IMR-90 (cell line): ENCODE results near the gene FN1. TPM values are rescaled to one million over a fixed set of nuclear protein-coding genes. Genes with fewer than 3 reads are reported as not detected.

ENCODE experiments used
- ATAC-seq: fragments of 200-7000 bp; cut with Tn5 transposase; 2 replicates; pipeline ENCODE4 v1.9.1; 2020; ENCODE audit warnings: low read depth, mild to moderate bottlenecking, moderate library complexity
- BruUV-seq: library from RNA; stranded (reverse); fragments of 400-500 nt; replicated peaks from 2 replicates; lab custom pipeline; 2021; lab: Mats Ljungman, UMichigan
- CTCF ChIA-PET: fragments of 300-600 bp; formaldehyde crosslinking; extraction: SDS; loops from one replicate; lab custom pipeline; 2021; ENCODE audit warnings: antibody characterized with exemption; lab: Yijun Ruan, JAX
- POLR2A ChIA-PET: fragments of 300-600 bp; sonication (Branson Sonifier 250); formaldehyde crosslinking; loops from one replicate; lab custom pipeline; 2022; ENCODE audit warnings: antibody characterized with exemption; ENCODE audit not compliant: unreplicated experiment; lab: Charles Lee
- DNase-seq: peaks from one replicate; pipeline ENCODE4 v3.0.0; 2013
- H2AFZ ChIP-seq: replicated peaks from 2 replicates; pipeline ENCODE3; 2013; ENCODE audit warnings: low read length, mild to moderate bottlenecking; ENCODE audit not compliant: poor library complexity
- H2AK5ac ChIP-seq: 2 replicates; pipeline ENCODE4 v1.6.1; 2013; ENCODE audit warnings: low read depth, low read length, inconsistent platforms
- H2AK9ac ChIP-seq: replicated peaks from 2 replicates; pipeline ENCODE3; 2013; ENCODE audit warnings: mild to moderate bottlenecking, low read depth, low read length, moderate library complexity; ENCODE audit not compliant: poor library complexity
- H2BK120ac ChIP-seq: 2 replicates; pipeline ENCODE4 v1.6.1; 2013; ENCODE audit warnings: low read depth, low read length, inconsistent platforms
- H2BK15ac ChIP-seq: 3 replicates; pipeline ENCODE4 v1.6.1; 2013; ENCODE audit warnings: low read depth, low read length, inconsistent platforms
- H2BK20ac ChIP-seq: 2 replicates; pipeline ENCODE4 v1.6.1; 2013; ENCODE audit warnings: low read depth, mild to moderate bottlenecking, inconsistent platforms, low read length, moderate library complexity
- H2BK5ac ChIP-seq: 2 replicates; pipeline ENCODE4 v1.6.1; 2013; ENCODE audit warnings: mild to moderate bottlenecking, low read depth, low read length, inconsistent platforms; ENCODE audit not compliant: poor library complexity, severe bottlenecking
- H3K14ac ChIP-seq: replicated peaks from 2 replicates; pipeline ENCODE4 v1.6.1; 2013; ENCODE audit warnings: low read depth, low read length, inconsistent platforms
- H3K18ac ChIP-seq: 2 replicates; pipeline ENCODE4 v1.6.1; 2013; ENCODE audit warnings: low read depth, low read length, control low read depth
- H3K23ac ChIP-seq: 2 replicates; pipeline ENCODE4 v1.6.1; 2013; ENCODE audit warnings: low read depth, low read length, inconsistent platforms
- H3K27ac ChIP-seq: 2 replicates; pipeline ENCODE4 v1.5.1; 2013; ENCODE audit warnings: mild to moderate bottlenecking, control low read depth, low read length; ENCODE audit not compliant: insufficient read depth
- H3K27me3 ChIP-seq: 2 replicates; pipeline ENCODE4 v1.6.1; 2013; ENCODE audit warnings: low read length; ENCODE audit not compliant: control insufficient read depth, insufficient read depth
- H3K36me3 ChIP-seq: 2 replicates; pipeline ENCODE4 v1.6.1; 2013; ENCODE audit warnings: low read length, mixed read lengths; ENCODE audit not compliant: control insufficient read depth, insufficient read depth
- H3K4ac ChIP-seq: 2 replicates; pipeline ENCODE4 v1.6.1; 2013; ENCODE audit warnings: low read depth, low read length, inconsistent platforms
- H3K4me1 ChIP-seq: 2 replicates; pipeline ENCODE4 v1.6.1; 2013; ENCODE audit warnings: low read length, mixed read lengths; ENCODE audit not compliant: control insufficient read depth, insufficient read depth
- H3K4me2 ChIP-seq: 2 replicates; pipeline ENCODE4 v1.6.1; 2013; ENCODE audit warnings: low read depth, mild to moderate bottlenecking, control low read depth, low read length, moderate library complexity
- H3K4me3 ChIP-seq: 2 replicates; pipeline ENCODE4 v1.5.1; 2013; ENCODE audit warnings: low read depth, mild to moderate bottlenecking, control low read depth, low read length, moderate library complexity; ENCODE audit not compliant: insufficient read depth
- H3K56ac ChIP-seq: 2 replicates; pipeline ENCODE4 v1.6.1; 2013; ENCODE audit warnings: low read length, inconsistent platforms; ENCODE audit not compliant: insufficient read depth; ENCODE audit errors: extremely low read depth
- H3K79me1 ChIP-seq, 2 experiments: 2 replicates each; pipeline ENCODE4 v1.6.1; 2013; ENCODE audit warnings: low read length in 2 of 2, inconsistent platforms in 1 of 2, low read depth in 1 of 2
- H3K9ac ChIP-seq: 2 replicates; pipeline ENCODE4 v1.6.1; 2013; ENCODE audit warnings: low read depth, low read length, control low read depth
- H3K9me1 ChIP-seq: 2 replicates; pipeline ENCODE4 v1.6.1; 2013; ENCODE audit warnings: low read length, inconsistent platforms; ENCODE audit not compliant: insufficient read depth
- H3K9me3 ChIP-seq: 2 replicates; pipeline ENCODE4 v1.6.1; 2013; ENCODE audit warnings: low read length; ENCODE audit not compliant: control insufficient read depth, insufficient read depth
- H4K20me1 ChIP-seq: 2 replicates; pipeline ENCODE4 v1.6.1; 2013; ENCODE audit warnings: low read length, inconsistent platforms; ENCODE audit not compliant: insufficient read depth
- H4K5ac ChIP-seq: 2 replicates; pipeline ENCODE4 v1.6.1; 2013; ENCODE audit warnings: mild to moderate bottlenecking, low read depth, low read length, control low read depth
- H4K8ac ChIP-seq, 2 experiments: 2 replicates each; pipeline ENCODE4 v1.6.1; 2013; ENCODE audit warnings: low read depth in 2 of 2, low read length in 2 of 2, control low read depth in 1 of 2, inconsistent platforms in 1 of 2
- H4K91ac ChIP-seq: 2 replicates; pipeline ENCODE4 v1.6.1; 2013; ENCODE audit warnings: low read depth, low read length, inconsistent platforms; ENCODE audit not compliant: insufficient read depth
- BHLHE40 ChIP-seq: fragments of 150-350 bp; IDR thresholded peaks from 2 replicates; pipeline ENCODE4 v1.6.1; 2016; ENCODE audit warnings: mild to moderate bottlenecking, low read depth, low read length
- CEBPB ChIP-seq: IDR thresholded peaks from 2 replicates; pipeline ENCODE4 v1.6.1; 2012; ENCODE audit warnings: low read depth, low read length, improper control_type of control experiment
- CHD1 ChIP-seq: IDR thresholded peaks from 2 replicates; pipeline ENCODE4 v1.6.1; 2012; ENCODE audit warnings: low read depth, low read length, improper control_type of control experiment
- FOS ChIP-seq: fragments of 150-350 bp; IDR thresholded peaks from 2 replicates; pipeline ENCODE4 v1.6.1; 2016; ENCODE audit warnings: low read depth, low read length
- MAFK ChIP-seq: IDR thresholded peaks from 2 replicates; pipeline ENCODE4 v1.6.1; 2012; ENCODE audit warnings: low read depth, low read length, improper control_type of control experiment
- MAZ ChIP-seq: IDR thresholded peaks from 2 replicates; pipeline ENCODE4 v1.6.1; 2012; ENCODE audit warnings: low read depth, mild to moderate bottlenecking, low read length, improper control_type of control experiment, moderate library complexity, borderline replicate concordance
- MXI1 ChIP-seq: IDR thresholded peaks from 2 replicates; pipeline ENCODE4 v1.6.1; 2012; ENCODE audit warnings: low read depth, mild to moderate bottlenecking, low read length, moderate library complexity, borderline replicate concordance
- NFE2L2 ChIP-seq: fragments of 150-350 bp; IDR thresholded peaks from 2 replicates; pipeline ENCODE4 v1.6.1; 2016; ENCODE audit warnings: low read depth, mild to moderate bottlenecking, low read length
- POLR2A ChIP-seq: IDR thresholded peaks from 2 replicates; pipeline ENCODE4 v1.6.1; 2012; ENCODE audit warnings: mild to moderate bottlenecking, low read depth, low read length
- RAD21 ChIP-seq: IDR thresholded peaks from 2 replicates; pipeline ENCODE4 v1.6.1; 2012; ENCODE audit warnings: low read length, improper control_type of control experiment
- RCOR1 ChIP-seq: IDR thresholded peaks from 2 replicates; pipeline ENCODE4 v1.6.1; 2012; ENCODE audit warnings: mild to moderate bottlenecking, low read length, improper control_type of control experiment; ENCODE audit not compliant: insufficient replicate concordance
- RFX5 ChIP-seq: IDR thresholded peaks from 2 replicates; pipeline ENCODE4 v1.8.0; 2012; ENCODE audit warnings: low read depth, mild to moderate bottlenecking, low read length, moderate library complexity
- SMC3 ChIP-seq: fragments of 150-350 bp; IDR thresholded peaks from 2 replicates; pipeline ENCODE4 v1.6.1; 2016; ENCODE audit warnings: low read depth, mild to moderate bottlenecking, antibody characterized with exemption, low read length, moderate library complexity
- WGBS, 2 experiments: methylation state at CpG; one replicate each; pipeline versions ENCODE4 v1.1.5 to v1.1.7; 2013; ENCODE audit warnings: missing lambda C conversion rate in 2 of 2; ENCODE audit not compliant: insufficient read length in 1 of 2; ENCODE audit errors: extremely low coverage in 2 of 2; 5-methylcytosine and 5-hydroxymethylcytosine counted together
- dilution Hi-C: fragments of 300-500 bp; cut with HindIII; formaldehyde crosslinking; loops from one replicate; pipeline ENCODE4 v1.14.3; 2018; ENCODE audit warnings: low sequenced_read_pairs; ENCODE audit not compliant: unreplicated experiment
- in situ Hi-C: fragments of 300-500 bp; cut with MboI; formaldehyde crosslinking; loops from 3 replicates; pipeline ENCODE4 v1.14.3; 2019; ENCODE audit warnings: low sequenced_read_pairs, inconsistent platforms, mixed read lengths
- intact Hi-C: fragments of 100-400 bp; cut with micrococcal nuclease; formaldehyde crosslinking; loops from 2 replicates; pipeline ENCODE4 v1.10.0; 2022
- polyA plus RNA-seq, 3 experiments: library from polyadenylated mRNA; depleted of rRNA; stranded (reverse); fragments of >200 nt; gene quantifications; 2 replicates each; pipeline ENCODE4 v1.2.3, GENCODE V29; 2012; ENCODE audit warnings: low replicate concordance in 1 of 3
- total RNA-seq: library from RNA; depleted of rRNA; stranded (reverse); fragments of >200 nt; gene quantifications from 2 replicates; pipeline ENCODE4 v1.2.3, GENCODE V29; 2012
- TF ChIP-seq, protein P1 (sequence below): fragments of 150-350 bp; IDR thresholded peaks from 2 replicates; pipeline ENCODE4 v1.6.1; 2016; ENCODE audit warnings: low read depth, mild to moderate bottlenecking, low read length, moderate library complexity, borderline replicate concordance
- TF ChIP-seq, protein P2 (sequence below): fragments of 150-350 bp; IDR thresholded peaks from 2 replicates; pipeline ENCODE4 v1.6.1; 2017; ENCODE audit warnings: mild to moderate bottlenecking, antibody characterized with exemption, low read length, low read depth

The FN1 gene
- total and polyA plus RNA-seq, 2 of the 4 experiments (the other 2 are of a cell fraction), result 8,243 to 13,004 TPM

DNA sequence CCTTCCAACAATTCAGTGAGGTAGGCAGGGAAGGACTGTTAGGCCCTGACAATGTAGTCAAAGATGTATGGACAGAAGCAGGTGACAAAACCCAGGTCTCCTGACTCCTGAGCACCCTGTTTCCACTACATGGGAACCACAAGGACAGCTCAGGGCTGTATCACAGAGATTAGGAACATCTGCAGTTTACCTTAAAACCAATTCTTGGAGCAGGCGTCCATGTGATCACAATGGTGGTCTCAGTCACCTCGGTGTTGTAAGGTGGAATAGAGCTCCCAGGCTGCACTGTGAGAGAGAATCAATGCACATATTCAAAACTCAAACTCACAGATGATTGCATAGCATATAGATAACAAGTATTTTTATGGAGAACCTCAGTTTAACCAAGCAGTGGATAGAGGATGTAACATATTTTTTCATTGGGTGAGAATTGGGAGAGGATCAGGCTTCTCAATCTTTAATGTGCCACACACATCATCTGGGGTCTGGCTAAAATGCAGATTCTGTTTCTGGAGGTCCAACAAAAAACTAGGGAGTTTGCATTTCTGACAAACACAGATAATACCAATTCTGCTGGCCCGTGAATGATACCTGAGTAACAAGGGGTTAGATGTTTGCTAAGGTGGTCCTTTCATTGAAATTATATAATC is 36.7 kb downstream of the FN1 start:
- peaks cover 26 to 52% of the 10 kb centered on the region in 2 experiments for H3K79me1 ChIP-seq
- peak overlapping the region; percentile 8; the same call in 1 of the 2 replicates for H3K4ac ChIP-seq
- no peak overlapping the region for H2BK20ac ChIP-seq
- no peak overlapping the region for H3K4me2 ChIP-seq
- peak overlapping the region; percentile 22; the same call in 1 of the 2 replicates for H3K23ac ChIP-seq
- ATAC-seq (no peak), DNase-seq (no peak)
- intact Hi-C loops, result no loop called here
- in situ Hi-C loops, result no loop called here
- H3K9me3 ChIP-seq, result no peaks in the 10 kb centered on the region
- peak overlapping the region; percentile 30; the same call in 1 of the 2 replicates for H2BK120ac ChIP-seq
- dilution Hi-C loops, result no loop called here
- H3K56ac ChIP-seq, result no peak overlapping the region; the same call in 1 of the 2 replicates
- no peaks in the 10 kb centered on the region for H3K27me3 ChIP-seq
- peak overlapping the region; percentile 59; the same call in 1 of the 2 replicates for H4K5ac ChIP-seq
- H2BK15ac ChIP-seq, result no peak overlapping the region
- no TSS peak for BruUV-seq
- peak overlapping the region; percentile 47 for H3K9ac ChIP-seq
- POLR2A ChIA-PET, result no interaction called here
- H2AK5ac ChIP-seq, result peak overlapping the region; percentile 49; the same call in 1 of the 2 replicates
- no CpG with 5 or more reads among the region's 3 CpGs for whole genome bisulfite sequencing, 2 experiments
- peak overlapping the region; percentile 38 for H4K91ac ChIP-seq
- no peak overlapping the region for H2AFZ ChIP-seq
- peak overlapping the region; percentile 76; the same call in 1 of the 2 replicates for H3K18ac ChIP-seq
- H2BK5ac ChIP-seq, result peak overlapping the region; percentile 42
- peaks cover 56% of the 10 kb centered on the region for H3K36me3 ChIP-seq
- H4K20me1 ChIP-seq, result peaks cover 26% of the 10 kb centered on the region
- CTCF ChIA-PET, result interaction anchor here (0.8 kb wide), 1 partner anchor 12 kb away, joined by 4 read pairs; no protein-coding TSS in a partner anchor
- H4K8ac ChIP-seq, result peak overlapping the region; percentile 37 to 74; a peak in 3 of 4 replicates
- peaks cover 15% of the 10 kb centered on the region for H3K4me1 ChIP-seq
- H3K14ac ChIP-seq, result peak overlapping the region; percentile 29
- no peak overlapping the region for H2AK9ac ChIP-seq
- H3K4me3 ChIP-seq, result no peak overlapping the region
- H3K9me1 ChIP-seq, result peaks cover 11% of the 10 kb centered on the region
- H3K27ac ChIP-seq, result peak overlapping the region; percentile 64; the same call in 1 of the 2 replicates
- no peak for TF ChIP-seq NFE2L2
- no peak for TF ChIP-seq CEBPB
- TF ChIP-seq MAFK, result no peak
- TF ChIP-seq RFX5, result no peak
- no peak for TF ChIP-seq SMC3
- TF ChIP-seq CHD1, result no peak
- TF ChIP-seq MAZ, result no peak
- TF ChIP-seq MXI1, result no peak
- no peak for TF ChIP-seq RCOR1
- no peak for TF ChIP-seq RAD21
- TF ChIP-seq, protein P1, sequence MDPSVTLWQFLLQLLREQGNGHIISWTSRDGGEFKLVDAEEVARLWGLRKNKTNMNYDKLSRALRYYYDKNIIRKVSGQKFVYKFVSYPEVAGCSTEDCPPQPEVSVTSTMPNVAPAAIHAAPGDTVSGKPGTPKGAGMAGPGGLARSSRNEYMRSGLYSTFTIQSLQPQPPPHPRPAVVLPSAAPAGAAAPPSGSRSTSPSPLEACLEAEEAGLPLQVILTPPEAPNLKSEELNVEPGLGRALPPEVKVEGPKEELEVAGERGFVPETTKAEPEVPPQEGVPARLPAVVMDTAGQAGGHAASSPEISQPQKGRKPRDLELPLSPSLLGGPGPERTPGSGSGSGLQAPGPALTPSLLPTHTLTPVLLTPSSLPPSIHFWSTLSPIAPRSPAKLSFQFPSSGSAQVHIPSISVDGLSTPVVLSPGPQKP, result no peak
- TF ChIP-seq FOS, result no peak
- TF ChIP-seq, protein P2, sequence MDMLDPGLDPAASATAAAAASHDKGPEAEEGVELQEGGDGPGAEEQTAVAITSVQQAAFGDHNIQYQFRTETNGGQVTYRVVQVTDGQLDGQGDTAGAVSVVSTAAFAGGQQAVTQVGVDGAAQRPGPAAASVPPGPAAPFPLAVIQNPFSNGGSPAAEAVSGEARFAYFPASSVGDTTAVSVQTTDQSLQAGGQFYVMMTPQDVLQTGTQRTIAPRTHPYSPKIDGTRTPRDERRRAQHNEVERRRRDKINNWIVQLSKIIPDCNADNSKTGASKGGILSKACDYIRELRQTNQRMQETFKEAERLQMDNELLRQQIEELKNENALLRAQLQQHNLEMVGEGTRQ, result no peak
- no peak for TF ChIP-seq BHLHE40
- no peak; the same call in 1 of the 2 replicates for TF ChIP-seq POLR2A
